Keratinocyte (primary cell): ENCODE data around the gene CDX1.

ENCODE experiments used
- EZH2 ChIP-seq: IDR thresholded peaks from one replicate; pipeline ENCODE4 v1.6.1; 2012; ENCODE audit warnings: inconsistent platforms, mild to moderate bottlenecking, low read length, moderate library complexity
- TF ChIP-seq, protein P1 (sequence below), 3 experiments: IDR thresholded peaks in 1 of 3; conservative IDR thresholded peaks in 1 of 3; optimal IDR thresholded peaks in 1 of 3; 2 replicates in 2 of 3; 3 replicates in 1 of 3; pipeline versions ENCODE3 to v1.5.1; 2011; ENCODE audit warnings: low read length in 3 of 3, mild to moderate bottlenecking in 3 of 3, moderate library complexity in 2 of 3, control low read depth in 1 of 3, inconsistent platforms in 1 of 3; ENCODE audit not compliant: insufficient read depth in 2 of 3; ENCODE audit errors: extremely low read depth in 1 of 3

DNA sequence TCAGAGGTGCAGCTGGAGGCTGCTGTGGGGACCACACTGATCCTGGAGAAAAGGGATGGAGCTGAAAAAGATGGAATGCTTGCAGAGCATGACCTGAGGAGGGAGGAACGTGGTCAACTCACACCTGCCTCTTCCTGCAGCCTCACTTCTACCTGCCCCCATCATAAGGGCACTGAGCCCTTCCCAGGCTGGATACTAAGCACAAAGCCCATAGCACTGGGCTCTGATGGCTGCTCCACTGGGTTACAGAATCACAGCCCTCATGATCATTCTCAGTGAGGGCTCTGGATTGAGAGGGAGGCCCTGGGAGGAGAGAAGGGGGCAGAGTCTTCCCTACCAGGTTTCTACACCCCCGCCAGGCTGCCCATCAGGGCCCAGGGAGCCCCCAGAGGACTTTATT lies 17.4 kb downstream of the CDX1 start:
- TF ChIP-seq, protein P1, sequence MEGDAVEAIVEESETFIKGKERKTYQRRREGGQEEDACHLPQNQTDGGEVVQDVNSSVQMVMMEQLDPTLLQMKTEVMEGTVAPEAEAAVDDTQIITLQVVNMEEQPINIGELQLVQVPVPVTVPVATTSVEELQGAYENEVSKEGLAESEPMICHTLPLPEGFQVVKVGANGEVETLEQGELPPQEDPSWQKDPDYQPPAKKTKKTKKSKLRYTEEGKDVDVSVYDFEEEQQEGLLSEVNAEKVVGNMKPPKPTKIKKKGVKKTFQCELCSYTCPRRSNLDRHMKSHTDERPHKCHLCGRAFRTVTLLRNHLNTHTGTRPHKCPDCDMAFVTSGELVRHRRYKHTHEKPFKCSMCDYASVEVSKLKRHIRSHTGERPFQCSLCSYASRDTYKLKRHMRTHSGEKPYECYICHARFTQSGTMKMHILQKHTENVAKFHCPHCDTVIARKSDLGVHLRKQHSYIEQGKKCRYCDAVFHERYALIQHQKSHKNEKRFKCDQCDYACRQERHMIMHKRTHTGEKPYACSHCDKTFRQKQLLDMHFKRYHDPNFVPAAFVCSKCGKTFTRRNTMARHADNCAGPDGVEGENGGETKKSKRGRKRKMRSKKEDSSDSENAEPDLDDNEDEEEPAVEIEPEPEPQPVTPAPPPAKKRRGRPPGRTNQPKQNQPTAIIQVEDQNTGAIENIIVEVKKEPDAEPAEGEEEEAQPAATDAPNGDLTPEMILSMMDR (optimal IDR thresholded peaks at IDR 0.05 in 1 of 3, IDR thresholded peaks at IDR 0.05 in 1 of 3, conservative IDR thresholded peaks at IDR 0.05 in 1 of 3; ENCODE audit: extremely low read depth in 1 of 3, insufficient read depth in 2 of 3, low read length in 3 of 3), result no peak
- TF ChIP-seq EZH2, result no peak
